Stimulated activated CD4-positive, alpha-beta T cell treated with anti-CD3 and anti-CD28 coated beads, Interleukin-15, amount 100 ng/mL, for 24 hours (primary cell): ENCODE results near the gene FASN.
"Not testable (repeated sequence)": the region's sequence is repeated elsewhere in the genome, so short reads cannot be mapped to it uniquely, and the experiment has no call there.

Experiments used
- DNase-seq: peaks from one replicate; pipeline ENCODE4 v3.0.0-alpha.2; 2020

Gene FASN

GRCh38 chr17:82098169-82098938 is at the start of gene FASN:
Gene FASN, minus strand, starts transcription at chr17:82098236. Its CDS starts 1,791 bp downstream, at chr17:82096445.
- peak; percentile 97 for DNase-seq

DNA sequence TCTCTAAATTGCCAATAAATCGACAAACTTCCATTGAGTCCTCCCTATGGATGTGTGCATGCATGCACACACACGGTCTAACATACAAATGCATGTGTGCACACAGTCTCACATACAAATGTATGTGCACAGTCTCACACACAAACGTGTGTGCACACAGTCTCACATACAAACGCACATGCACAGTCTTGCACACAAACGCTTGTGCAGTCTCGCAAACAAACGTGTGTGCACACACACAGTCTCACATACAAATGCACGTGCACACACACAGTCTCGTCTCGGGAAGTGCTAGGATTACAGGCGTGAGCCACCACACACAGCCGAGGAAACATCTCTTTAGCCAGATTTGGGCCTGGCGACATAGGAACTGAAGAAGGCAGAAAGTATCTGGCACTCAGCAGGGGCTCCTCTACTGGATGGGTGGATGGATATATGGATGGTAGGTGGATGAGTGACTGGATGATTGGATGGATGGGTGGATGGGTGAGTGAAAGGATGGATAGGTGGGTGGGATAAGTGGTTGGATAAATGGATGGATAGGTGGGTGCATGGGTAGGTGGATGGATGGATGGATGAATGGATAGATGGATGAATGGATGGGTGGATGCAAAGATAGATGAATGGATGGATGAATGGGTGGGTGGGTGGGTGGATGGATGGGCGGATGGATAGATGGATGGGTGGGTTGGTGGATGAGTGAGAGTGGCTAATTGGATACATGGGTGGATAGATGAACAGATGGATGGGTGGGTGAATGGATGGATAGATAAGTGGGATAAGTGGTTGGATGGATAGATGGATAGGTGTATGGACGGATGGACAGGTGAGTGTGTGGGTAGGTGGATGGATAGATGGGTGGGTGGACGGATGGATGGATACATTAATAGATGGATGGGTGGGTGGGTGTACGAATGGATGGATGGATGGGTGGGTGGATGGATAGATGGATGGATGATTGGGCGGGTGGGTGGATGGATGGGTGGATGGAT is 48.9 kb upstream of the FASN start:
- DNase-seq: no peak

DNA sequence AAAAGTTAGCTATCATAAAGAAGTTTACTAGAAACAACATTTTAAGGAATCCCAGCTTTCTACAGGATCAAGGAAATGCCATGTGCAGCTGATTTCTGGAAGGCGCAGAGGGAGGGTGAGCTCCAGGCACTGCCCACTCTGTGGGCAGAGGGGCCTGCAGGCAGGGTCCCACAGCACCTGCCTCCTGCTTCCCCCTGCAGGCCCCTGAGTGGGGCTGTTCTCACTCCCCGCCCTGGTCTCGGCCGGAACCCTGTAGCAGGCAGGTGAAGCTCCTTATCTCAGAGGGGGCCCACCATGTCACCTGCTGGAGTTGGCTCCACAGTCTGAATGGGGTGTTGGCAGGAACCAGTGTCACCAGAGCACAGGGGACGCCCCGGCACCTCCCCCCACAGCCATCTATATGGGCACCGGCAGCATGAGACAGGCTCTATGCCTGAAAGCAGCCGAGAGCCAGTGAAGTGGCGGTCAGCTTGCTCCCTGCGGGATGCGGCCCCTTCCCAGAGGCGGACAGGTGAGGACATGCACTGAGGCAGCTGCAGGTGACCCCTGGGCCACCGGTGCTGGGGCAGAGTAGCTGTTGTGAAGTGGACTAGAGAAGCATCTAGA is 47.6 kb upstream of the FASN start:
- no peak for DNase-seq

GRCh38 chr17:82143333-82143732 is 45.3 kb upstream of the FASN start:
- no peak for DNase-seq

DNA sequence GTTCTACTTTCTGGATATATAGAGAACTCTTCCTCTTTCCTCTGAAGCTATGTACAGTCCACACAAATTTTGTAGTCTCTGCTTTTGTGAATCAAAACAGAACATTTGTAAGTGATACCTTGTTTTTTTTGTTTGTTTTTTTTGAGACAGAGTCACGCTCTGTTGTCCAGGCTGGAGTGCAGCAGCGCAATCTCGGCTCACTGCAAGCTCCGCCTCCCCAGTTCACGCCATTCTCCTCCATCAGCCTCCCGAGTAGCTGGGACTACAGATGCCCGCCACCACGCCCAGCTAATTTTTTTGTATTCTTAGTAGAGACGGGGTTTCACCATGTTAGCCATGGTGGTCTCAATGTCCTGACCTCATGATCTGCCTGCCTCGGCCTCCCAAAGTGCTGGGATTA is 41.9 kb upstream of the FASN start:
- not testable (repeated sequence) for DNase-seq

GRCh38 chr17:82138511-82138992 is 40.5 kb upstream of the FASN start:
- DNase-seq: no peak

DNA sequence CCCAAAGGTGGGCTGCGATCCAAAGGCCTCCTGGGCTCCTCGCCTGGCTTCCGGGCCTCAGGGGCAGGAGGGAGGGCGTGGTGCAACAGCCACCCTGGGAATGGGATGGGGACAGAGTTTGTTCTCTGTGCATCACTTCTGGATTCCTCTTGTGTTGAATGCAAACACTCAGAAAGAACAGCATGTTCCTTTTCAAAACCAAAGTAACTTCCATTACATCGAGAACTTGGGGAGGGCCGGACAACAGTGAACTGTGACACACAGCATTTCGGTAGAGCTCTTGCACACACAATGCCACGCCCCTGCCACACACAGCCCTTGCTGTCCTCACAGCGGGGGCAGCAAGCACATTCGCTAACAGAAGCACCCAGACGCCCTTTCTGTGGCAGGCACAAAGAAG is 36.1 kb upstream of the FASN start:
- DNase-seq: no peak

DNA sequence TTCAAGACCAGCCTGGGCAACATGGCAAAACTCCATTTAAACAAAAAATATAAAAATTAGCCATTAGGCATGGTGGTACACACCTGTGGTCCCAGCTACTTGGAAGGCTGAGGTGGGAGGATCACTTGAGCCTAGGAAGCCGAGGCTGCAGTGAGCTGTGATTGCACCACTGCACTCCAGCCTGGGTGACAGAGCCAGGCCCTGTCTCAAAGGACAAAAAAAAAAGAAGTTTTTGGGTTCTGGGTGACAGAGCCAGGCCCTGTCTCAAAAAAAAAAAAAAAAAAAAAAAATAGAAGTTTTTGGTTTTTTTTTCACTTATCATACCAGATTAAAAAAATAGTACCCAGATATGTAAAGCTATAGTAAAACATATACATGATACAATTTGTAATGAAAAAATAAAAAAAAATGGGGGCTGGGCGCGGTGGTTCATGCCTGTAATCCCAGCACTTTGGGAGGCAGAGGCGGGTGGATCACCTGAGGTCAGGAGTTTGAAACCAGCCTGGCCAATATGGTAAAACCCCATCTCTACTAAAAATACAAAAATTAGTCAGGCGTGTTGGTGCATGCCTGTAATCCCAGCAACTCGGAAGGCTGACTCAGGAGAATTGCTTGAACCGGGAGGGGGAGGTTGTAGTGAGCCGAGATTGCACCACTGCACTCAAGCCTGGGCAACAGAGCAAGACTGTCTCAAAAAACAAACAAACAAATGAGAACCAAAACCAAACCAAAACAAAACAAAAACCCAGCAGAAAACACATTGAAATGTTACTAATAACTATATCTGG is 35.3 kb upstream of the FASN start:
- not testable (repeated sequence) for DNase-seq

GRCh38 chr17:82129095-82129494 is 31.1 kb upstream of the FASN start:
- no peak for DNase-seq

- no peak for DNase-seq
These were observed 30.3 kb upstream of the FASN start for GRCh38 chr17:82128287-82128686.

- no peak for DNase-seq
These were observed 29.7 kb upstream of the FASN start for GRCh38 chr17:82127704-82128103.

DNA sequence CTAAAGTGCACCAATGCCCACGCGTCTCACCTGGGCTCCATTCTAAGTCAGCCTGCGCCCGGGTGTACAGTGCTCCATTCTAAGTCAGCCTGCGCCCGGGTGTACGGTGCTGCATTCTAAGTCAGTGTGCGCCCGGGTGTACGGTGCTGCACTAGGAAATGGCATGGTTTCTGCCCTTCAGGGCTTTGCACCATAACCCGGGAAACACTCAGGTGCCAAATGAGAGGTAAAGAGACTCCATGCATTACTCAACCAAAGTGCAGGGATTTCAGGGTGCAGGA is 29.2 kb upstream of the FASN start:
- no peak for DNase-seq

DNA sequence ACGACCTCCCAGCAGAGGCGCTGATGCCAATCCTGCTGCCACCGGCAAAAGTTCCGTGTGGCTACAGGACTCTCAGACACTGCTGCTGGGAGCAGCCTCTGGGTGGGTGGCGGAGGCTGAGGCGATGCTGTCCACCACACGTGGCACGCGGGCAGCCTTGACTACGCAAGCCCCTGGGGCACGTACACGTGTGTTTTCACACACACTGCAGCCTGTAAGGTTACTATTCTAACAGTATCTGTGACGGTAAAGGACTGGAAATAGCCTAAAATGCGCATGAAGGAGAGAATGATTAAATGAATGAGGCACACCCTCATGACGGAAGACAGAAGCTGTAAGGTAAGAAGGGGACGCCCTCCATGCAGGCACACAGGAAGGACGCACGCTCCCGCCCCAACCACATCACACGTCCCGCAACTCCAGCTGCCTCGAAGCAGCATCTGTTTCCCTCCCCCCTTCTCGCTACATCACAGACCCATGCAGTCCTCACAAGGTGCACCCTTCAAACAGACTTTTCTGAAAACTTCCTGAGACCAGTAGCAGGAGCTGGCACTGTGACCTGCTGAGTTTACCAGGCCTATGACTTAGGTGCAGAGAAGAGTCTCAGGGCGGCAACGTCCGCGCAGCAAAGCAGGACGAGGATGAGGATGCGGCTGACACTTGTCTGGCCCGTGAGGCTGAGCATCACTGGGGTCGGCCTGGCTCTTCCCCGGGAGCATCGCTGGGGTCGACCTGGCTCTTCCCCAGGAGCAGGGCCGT is 28.7 kb upstream of the FASN start:
- DNase-seq: peak; percentile 75

DNA sequence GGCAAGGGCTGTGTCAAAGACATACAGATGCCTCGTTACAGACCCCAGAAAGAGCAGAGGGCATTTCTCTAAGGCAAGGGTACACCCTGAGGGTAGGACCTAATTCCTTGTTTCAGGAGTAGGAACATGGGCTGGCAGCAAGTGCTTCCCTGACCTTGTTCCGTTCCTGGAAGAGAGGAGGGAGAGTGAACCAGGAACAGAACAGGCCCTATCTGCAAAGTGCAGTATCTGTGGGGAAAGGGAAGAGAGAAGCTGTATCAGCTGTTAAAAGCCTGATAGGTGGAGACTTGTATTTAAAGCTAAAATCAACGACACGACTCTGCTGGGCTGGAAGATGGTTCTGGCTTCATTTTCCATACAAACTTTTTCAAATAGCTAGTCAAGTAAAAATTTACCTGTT is 26.1 kb upstream of the FASN start:
- DNase-seq: no peak

DNA sequence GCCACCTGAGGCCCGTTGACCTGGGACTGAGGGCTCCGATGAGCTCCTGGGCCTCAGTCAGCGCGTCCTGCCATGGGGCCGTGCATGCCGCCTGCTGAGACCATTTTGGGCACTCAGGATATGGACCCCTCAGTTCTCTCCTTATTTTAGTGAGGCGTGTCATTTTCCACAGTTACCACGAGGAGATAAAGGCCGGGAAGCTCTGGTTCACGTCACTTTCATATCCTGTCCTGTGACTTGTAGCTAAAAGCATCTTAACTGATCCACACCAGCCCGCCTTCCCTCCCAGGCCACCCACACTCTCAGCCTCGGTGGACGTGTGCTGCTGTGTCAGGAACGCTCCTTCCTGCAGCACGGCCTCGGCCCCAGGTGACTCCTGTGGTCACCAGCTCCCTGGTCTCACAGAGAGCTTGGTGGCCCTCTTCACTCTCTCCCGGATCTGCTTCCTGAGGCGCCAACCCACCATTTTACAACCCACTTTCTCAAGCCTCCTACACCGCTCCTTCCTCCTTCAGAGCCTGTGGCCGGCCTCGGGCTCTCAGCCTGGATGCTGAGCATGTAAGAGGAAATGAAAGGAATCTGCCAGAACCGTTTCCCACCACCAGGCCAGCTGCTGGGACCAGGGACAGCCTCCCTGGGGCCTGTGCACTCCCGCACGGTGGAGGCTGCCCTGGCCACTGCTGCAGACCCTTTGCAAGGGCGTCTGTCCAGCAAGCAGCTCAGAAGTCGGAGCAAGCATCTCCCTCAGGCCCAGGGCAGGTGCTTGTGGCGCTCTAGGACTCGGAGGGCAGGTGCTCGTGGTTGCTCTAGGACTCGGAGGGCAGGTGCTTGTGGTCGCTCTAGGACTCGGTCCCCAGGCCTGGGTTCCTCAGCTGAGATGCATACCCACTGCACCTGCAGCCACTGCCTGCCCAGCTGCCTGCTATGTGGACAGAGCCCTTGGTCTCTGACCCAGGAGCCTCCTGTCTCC is 23.9 kb upstream of the FASN start:
- no peak for DNase-seq

DNA sequence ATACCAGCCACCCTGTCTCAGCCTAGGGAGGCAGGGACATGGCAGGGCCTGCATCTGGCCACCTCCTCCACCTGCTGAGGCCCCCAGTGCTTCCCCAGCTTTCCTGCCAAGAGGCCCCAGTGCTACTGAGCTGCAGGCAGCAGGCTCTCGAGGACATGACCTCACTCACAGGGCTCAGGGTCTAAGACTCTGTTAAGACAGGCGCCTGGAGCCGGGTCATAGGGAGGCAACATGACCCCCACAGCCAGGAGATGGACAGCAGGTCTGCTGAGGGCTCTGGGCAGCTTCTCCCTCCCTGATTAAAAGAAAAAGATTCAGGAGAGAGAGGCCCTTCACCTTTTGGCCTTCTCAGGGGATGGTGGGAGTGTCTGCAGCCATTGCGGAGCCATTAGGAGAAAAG is 23.2 kb upstream of the FASN start:
- no peak for DNase-seq

GRCh38 chr17:82120148-82120547 is 22.1 kb upstream of the FASN start:
- peak; percentile 38 for DNase-seq

DNA sequence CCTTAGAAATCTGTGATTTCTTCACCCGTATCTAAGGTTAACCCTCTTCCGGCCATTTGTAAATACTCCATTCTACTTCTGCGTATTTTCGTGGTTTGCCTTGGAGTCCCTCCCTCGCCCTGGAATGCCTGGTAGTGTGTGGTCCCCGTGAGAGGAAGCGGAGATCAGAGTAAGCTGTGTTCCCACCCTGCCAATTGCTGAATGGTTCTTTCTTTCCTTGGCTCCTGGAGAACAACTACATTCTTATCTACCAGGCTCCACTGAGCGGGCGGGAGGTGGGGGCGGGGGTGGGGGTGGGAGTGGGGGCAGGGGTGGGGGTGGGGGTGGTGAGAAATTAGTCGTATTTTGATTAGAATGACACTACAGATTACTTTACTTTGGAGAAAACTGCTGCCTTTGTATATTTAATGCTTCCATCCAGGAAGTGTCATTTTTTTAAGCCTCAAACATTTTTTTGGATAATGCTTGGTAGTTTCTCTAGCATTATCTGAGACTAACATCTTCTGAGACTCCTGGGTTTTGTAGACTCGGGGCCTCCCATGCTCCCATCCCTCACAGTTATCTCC is 20.9 kb upstream of the FASN start:
- no peak for DNase-seq

DNA sequence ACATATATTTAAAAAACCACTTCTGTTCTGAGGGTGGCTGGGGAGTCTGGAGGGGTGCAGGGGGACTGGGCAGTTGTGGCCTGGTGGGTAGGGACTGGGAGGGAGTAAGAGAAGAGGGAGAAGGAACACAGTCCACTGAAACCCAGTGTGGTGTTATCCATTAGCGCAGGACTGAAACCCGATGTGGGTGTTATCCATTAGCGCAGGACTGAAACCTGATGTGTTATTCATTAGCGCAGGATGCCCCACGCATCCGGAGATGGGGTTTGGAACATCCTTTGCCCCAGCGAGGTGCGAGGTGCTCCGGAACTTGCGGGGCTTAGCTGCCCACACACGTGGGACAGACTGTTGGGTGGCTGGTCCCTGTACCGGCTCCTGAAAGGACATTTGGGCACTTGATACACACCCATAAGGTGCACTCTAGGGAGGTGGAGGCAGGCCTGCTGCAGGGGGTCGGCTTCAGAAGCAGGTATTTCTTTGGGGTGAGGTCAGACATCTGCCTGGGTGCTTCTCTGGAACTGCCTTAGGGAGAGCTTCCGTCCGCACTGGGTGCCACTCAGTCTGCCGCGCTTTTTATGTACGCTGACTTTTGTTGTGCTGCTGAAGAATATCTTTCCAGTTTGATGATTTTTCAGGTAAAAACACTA is 20.3 kb upstream of the FASN start:
- DNase-seq: no peak
